SU-DHL-6 (cell line): ENCODE measurements around the gene TMEM198.

Source experiments
- CTCF ChIP-seq: fragments of 200-600 bp; sonication (generic); IDR thresholded peaks from one replicate; pipeline ENCODE4 v1.5.1; 2017; ENCODE audit warnings: antibody characterized with exemption, mild to moderate bottlenecking, low read length, moderate library complexity; ENCODE audit not compliant: insufficient read depth, poor library complexity, severe bottlenecking
- EZH2phosphoT487 ChIP-seq: fragments of 200-600 bp; sonication (generic), shearing (Covaris generic); conservative IDR thresholded peaks from 2 replicates; pipeline ENCODE4 v1.6.1; 2018; ENCODE audit warnings: mild to moderate bottlenecking, antibody characterized with exemption, low read length, moderate library complexity, mixed read lengths

- TF ChIP-seq CTCF: no peak
- TF ChIP-seq EZH2phosphoT487: no peak
These were observed 17.6 kb downstream of the TMEM198 start for GRCh38 chr2:219561179-219562048.
